K562 (cell line): ENCODE results near the gene OSBP2. TPM values are rescaled to one million over a fixed set of nuclear protein-coding genes. Genes with fewer than 3 reads are reported as not detected.

Experiments used
- ATAC-seq: fragments of 200-7000 bp; cut with Tn5 transposase; 3 replicates; pipeline ENCODE4 v1.9.1; 2020; ENCODE audit warnings: moderate library complexity
- BruUV-seq: library from RNA; stranded (reverse); fragments of 400-500 nt; replicated peaks from 2 replicates; lab custom pipeline; 2021; lab: Mats Ljungman, UMichigan
- CTCF ChIA-PET: fragments of 300-600 bp; formaldehyde crosslinking; extraction: SDS; loops from one replicate; lab custom pipeline; 2021; ENCODE audit warnings: low intra/inter-chr PET ratio; lab: Yijun Ruan, JAX
- POLR2A ChIA-PET: fragments of 300-600, 350-650 bp; sonication (Branson Sonifier 250); formaldehyde crosslinking; extraction: SDS; loops from one replicate; lab custom pipeline; 2021; ENCODE audit warnings: antibody characterized with exemption, inconsistent platforms; lab: Yijun Ruan, JAX
- DNase-seq, 4 experiments: peaks; one replicate each; pipeline versions ENCODE4 v3.0.0 to v3.0.0-alpha.2; 2011 to 2018; ENCODE audit warnings: low spot score in 3 of 4, mixed read lengths in 3 of 4; ENCODE audit errors: extremely low read depth in 1 of 4
- FAIRE-seq: peaks from 2 replicates; lab custom pipeline; 2011; peaks lifted over from hg19 to GRCh38; lab: Jason Lieb, UNC
- H2AFZ ChIP-seq: 2 replicates; pipeline ENCODE4 v1.6.0; 2011; ENCODE audit warnings: low read depth, low read length, control low read depth, inconsistent platforms
- H3K27ac ChIP-seq: fragments of 200-600 bp; 3 replicates; pipeline ENCODE4 v1.8.0; 2011; ENCODE audit warnings: low read depth, mild to moderate bottlenecking, control low read depth, inconsistent platforms, low read length, moderate library complexity, mixed read lengths; ENCODE audit errors: extremely low read depth
- H3K27me3 ChIP-seq, 2 experiments: fragments of 300-600 bp in 1 of 2; 2 replicates in 1 of 2; 3 replicates in 1 of 2; pipeline versions ENCODE4 v1.6.0 to v1.8.0; 2011; ENCODE audit warnings: inconsistent platforms in 2 of 2, low read length in 2 of 2, mild to moderate bottlenecking in 1 of 2, mixed read lengths in 1 of 2, moderate library complexity in 1 of 2; ENCODE audit not compliant: control insufficient read depth in 2 of 2, insufficient read depth in 2 of 2
- H3K36me3 ChIP-seq: fragments of 300-600 bp; 3 replicates; pipeline ENCODE4 v1.8.0; 2011; ENCODE audit warnings: mild to moderate bottlenecking, low read length, inconsistent platforms; ENCODE audit not compliant: control insufficient read depth, insufficient read depth
- H3K4me1 ChIP-seq, 2 experiments: fragments of 200-600 bp in 1 of 2; replicated peaks in 1 of 2; 2 replicates in 1 of 2; 3 replicates in 1 of 2; pipeline versions ENCODE4 v1.5.1 to v1.8.0; 2011; ENCODE audit warnings: inconsistent platforms in 2 of 2, low read length in 2 of 2, mild to moderate bottlenecking in 1 of 2, mixed read lengths in 1 of 2, moderate library complexity in 1 of 2; ENCODE audit not compliant: control insufficient read depth in 2 of 2, insufficient read depth in 2 of 2
- H3K4me2 ChIP-seq: 2 replicates; pipeline ENCODE4 v1.6.1; 2011; ENCODE audit warnings: low read length, control low read depth, inconsistent platforms, mixed read lengths; ENCODE audit not compliant: insufficient read depth
- H3K4me3 ChIP-seq: fragments of 200-600 bp; sonication (generic), shearing (Covaris generic); 2 replicates; pipeline ENCODE4 v1.5.1; 2016; ENCODE audit warnings: control low read depth, inconsistent platforms
- H3K79me2 ChIP-seq: fragments of 200-600 bp; 3 replicates; pipeline ENCODE4 v1.8.0; 2011; ENCODE audit warnings: low read length, inconsistent platforms; ENCODE audit not compliant: control insufficient read depth, insufficient read depth
- H3K9ac ChIP-seq, 2 experiments: 2 replicates each; pipeline versions ENCODE4 v1.6.0 to v1.6.1; 2011; ENCODE audit warnings: low read depth in 2 of 2, low read length in 2 of 2, control low read depth in 1 of 2, inconsistent platforms in 1 of 2, mild to moderate bottlenecking in 1 of 2, mixed read lengths in 1 of 2; ENCODE audit not compliant: insufficient read depth in 1 of 2
- H3K9me1 ChIP-seq: one replicate; pipeline ENCODE4 v1.6.0; 2011; ENCODE audit warnings: inconsistent platforms, mild to moderate bottlenecking, low read length, moderate library complexity; ENCODE audit not compliant: control insufficient read depth, insufficient read depth
- H3K9me3 ChIP-seq: replicated peaks from 2 replicates; pipeline ENCODE4 v1.5.1; 2011; ENCODE audit warnings: low read depth, low read length, inconsistent platforms; ENCODE audit not compliant: control insufficient read depth, insufficient read depth
- H4K20me1 ChIP-seq: replicated peaks from 2 replicates; pipeline ENCODE4 v1.6.1; 2011; ENCODE audit warnings: low read length, inconsistent platforms, mixed read lengths; ENCODE audit not compliant: control insufficient read depth, insufficient read depth
- ARHGAP35 ChIP-seq: fragments of 450-650 bp; IDR thresholded peaks from 2 replicates; pipeline ENCODE4 v1.6.1; 2018; ENCODE audit not compliant: partially characterized antibody
- ZNF384 ChIP-seq: IDR thresholded peaks from 2 replicates; pipeline ENCODE4 v1.6.1; 2012; ENCODE audit warnings: low read depth, low read length, improper control_type of control experiment
- WGBS: fragments of 100-300 bp; shearing (Covaris generic); methylation state at CpG from one replicate; pipeline ENCODE4 v1.1.6; 2016; ENCODE audit warnings: low coverage, mixed read lengths; ENCODE audit not compliant: insufficient coverage; ENCODE audit errors: missing lambda C conversion rate; 5-methylcytosine and 5-hydroxymethylcytosine counted together
- in situ Hi-C: fragments of 300-500 bp; cut with MboI; formaldehyde crosslinking; loops from 4 replicates; pipeline ENCODE4 v1.15.0; 2018; ENCODE audit warnings: inconsistent platforms, mixed read lengths
- intact Hi-C: fragments of 100-400 bp; cut with micrococcal nuclease; formaldehyde crosslinking; loops from 2 replicates; pipeline ENCODE4 v1.14.2; 2022
- polyA plus RNA-seq, 8 experiments: library from polyadenylated mRNA; depleted of rRNA in 4 of 8; stranded (reverse) in 5 of 8; unstranded in 3 of 8; fragments of >200 nt; fragmentation: Nextera tagmentation in 2 of 8; fragmentation: Illumina TruSeq in 1 of 8; extraction: Ambion mirVana in 2 of 8; extraction: Trizol in 1 of 8; gene quantifications; 2 replicates each; pipeline versions ENCODE4 v1.2.1 to v1.2.3, GENCODE V29; 2011 to 2014; ENCODE audit warnings: inconsistent platforms in 1 of 8, missing spikeins in 1 of 8
- total RNA-seq, 7 experiments: library from RNA; depleted of rRNA in 6 of 7; stranded (reverse); fragments of >200 nt in 6 of 7; fragmentation: Illumina TruSeq in 2 of 7; extraction: Trizol in 2 of 7; gene quantifications; 2 replicates each; pipeline versions ENCODE4 v1.2.1 to v1.2.3, GENCODE V29; 2011 to 2021; ENCODE audit warnings: low replicate concordance in 1 of 7
- TF ChIP-seq, protein P1 (sequence below), 2 experiments: fragments of 450-650 bp; IDR thresholded peaks; 2 replicates each; pipeline ENCODE4 v1.6.1; 2016
- TF ChIP-seq, protein P2 (sequence below): fragments of 150-350 bp; conservative IDR thresholded peaks from 2 replicates; pipeline ENCODE4 v1.6.1; 2014; ENCODE audit warnings: low read length
- TF ChIP-seq, protein P3 (sequence below): fragments of 450-650 bp; IDR thresholded peaks from 2 replicates; pipeline ENCODE4 v1.6.1; 2016; ENCODE audit warnings: mild to moderate bottlenecking, moderate library complexity

Gene OSBP2
- total and polyA plus RNA-seq, 9 of the 15 experiments (the other 6 are each of a cell fraction or from before 2014, with no cell fraction given): 0.52 to 29.5 (median 21.6) TPM

DNA sequence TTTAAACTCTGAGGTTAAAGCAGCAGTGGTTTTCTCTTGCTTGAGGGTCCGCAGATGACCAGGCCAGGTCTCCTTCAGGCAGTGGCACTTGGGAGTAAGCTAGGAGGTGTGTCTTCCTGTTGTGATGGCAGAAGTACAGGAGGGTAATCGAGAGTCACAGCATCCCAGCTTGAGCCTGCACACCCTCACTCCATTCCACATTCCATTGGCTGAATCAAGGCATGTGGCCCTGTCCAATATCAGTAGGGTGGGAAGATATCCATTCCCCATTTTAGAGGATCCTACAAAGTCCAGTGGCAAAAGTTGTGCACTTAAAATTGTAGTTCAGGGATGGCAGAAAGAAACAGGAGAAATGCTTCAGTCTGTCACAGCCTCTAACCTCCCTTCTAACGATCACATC, 23.3 kb downstream of the OSBP2 start (continued):
- TF ChIP-seq, protein P1, sequence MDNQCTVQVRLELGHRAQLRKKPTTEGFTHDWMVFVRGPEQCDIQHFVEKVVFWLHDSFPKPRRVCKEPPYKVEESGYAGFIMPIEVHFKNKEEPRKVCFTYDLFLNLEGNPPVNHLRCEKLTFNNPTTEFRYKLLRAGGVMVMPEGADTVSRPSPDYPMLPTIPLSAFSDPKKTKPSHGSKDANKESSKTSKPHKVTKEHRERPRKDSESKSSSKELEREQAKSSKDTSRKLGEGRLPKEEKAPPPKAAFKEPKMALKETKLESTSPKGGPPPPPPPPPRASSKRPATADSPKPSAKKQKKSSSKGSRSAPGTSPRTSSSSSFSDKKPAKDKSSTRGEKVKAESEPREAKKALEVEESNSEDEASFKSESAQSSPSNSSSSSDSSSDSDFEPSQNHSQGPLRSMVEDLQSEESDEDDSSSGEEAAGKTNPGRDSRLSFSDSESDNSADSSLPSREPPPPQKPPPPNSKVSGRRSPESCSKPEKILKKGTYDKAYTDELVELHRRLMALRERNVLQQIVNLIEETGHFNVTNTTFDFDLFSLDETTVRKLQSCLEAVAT (IDR thresholded peaks at IDR 0.05): no peak
- TF ChIP-seq ARHGAP35: no peak

DNA sequence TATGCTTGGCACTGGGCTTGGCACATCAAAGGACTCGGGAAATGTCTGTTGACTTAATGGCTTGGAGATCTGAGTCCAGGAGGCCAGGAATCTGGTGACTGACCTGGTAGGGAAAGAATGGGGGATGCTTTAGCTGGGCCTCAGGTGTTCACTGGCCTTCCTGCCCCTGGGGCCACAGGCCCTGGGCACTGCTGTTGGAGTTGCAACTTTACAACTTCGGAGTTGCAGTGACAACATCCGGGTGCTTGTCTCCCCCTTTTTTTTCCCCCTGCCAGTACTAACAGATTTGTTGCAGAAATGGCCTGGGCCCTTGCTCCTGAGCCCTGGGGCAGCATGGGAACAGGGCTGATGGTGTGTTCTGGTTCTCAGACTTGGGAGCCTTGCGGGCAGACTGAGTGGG, 23.8 kb downstream of the OSBP2 start:
- no peak overlapping the region for H3K27ac ChIP-seq
- no peak overlapping the region for H3K9ac ChIP-seq
- ATAC-seq (no peak), FAIRE-seq (no peak), DNase-seq (no peak)
- BruUV-seq: no TSS peak
- in situ Hi-C loops: no loop called here
- H3K4me1 ChIP-seq: peaks cover 0 to 11% of the 10 kb centered on the region in 2 experiments; a peak in 4 of 5 replicates
- H3K27me3 ChIP-seq: no peaks in the 10 kb centered on the region
- ChIA-PET POLR2A (interaction anchor here (1.6 kb wide), 1 partner anchor 27 kb away, joined by 3 read pairs; no protein-coding TSS in a partner anchor), CTCF (no interaction called here)
- intact Hi-C loops: no loop called here
- H3K9me1 ChIP-seq: no peaks in the 10 kb centered on the region
- no peak overlapping the region for H2AFZ ChIP-seq
- H3K4me3 ChIP-seq: no peak overlapping the region
- H3K4me2 ChIP-seq: no peak overlapping the region
- no peaks in the 10 kb centered on the region for H3K36me3 ChIP-seq
- H4K20me1 ChIP-seq: no peaks in the 10 kb centered on the region
- H3K79me2 ChIP-seq: no peaks in the 10 kb centered on the region
- H3K9me3 ChIP-seq: no peaks in the 10 kb centered on the region
- WGBS: 23% methylated on average over 4 of the region's 4 CpGs
- no peak for TF ChIP-seq ZNF384
- TF ChIP-seq, protein P2, sequence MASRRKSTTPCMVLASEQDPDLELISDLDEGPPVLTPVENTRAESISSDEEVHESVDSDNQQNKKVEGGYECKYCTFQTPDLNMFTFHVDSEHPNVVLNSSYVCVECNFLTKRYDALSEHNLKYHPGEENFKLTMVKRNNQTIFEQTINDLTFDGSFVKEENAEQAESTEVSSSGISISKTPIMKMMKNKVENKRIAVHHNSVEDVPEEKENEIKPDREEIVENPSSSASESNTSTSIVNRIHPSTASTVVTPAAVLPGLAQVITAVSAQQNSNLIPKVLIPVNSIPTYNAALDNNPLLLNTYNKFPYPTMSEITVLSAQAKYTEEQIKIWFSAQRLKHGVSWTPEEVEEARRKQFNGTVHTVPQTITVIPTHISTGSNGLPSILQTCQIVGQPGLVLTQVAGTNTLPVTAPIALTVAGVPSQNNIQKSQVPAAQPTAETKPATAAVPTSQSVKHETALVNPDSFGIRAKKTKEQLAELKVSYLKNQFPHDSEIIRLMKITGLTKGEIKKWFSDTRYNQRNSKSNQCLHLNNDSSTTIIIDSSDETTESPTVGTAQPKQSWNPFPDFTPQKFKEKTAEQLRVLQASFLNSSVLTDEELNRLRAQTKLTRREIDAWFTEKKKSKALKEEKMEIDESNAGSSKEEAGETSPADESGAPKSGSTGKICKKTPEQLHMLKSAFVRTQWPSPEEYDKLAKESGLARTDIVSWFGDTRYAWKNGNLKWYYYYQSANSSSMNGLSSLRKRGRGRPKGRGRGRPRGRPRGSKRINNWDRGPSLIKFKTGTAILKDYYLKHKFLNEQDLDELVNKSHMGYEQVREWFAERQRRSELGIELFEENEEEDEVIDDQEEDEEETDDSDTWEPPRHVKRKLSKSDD: no peak
- TF ChIP-seq, protein P3, sequence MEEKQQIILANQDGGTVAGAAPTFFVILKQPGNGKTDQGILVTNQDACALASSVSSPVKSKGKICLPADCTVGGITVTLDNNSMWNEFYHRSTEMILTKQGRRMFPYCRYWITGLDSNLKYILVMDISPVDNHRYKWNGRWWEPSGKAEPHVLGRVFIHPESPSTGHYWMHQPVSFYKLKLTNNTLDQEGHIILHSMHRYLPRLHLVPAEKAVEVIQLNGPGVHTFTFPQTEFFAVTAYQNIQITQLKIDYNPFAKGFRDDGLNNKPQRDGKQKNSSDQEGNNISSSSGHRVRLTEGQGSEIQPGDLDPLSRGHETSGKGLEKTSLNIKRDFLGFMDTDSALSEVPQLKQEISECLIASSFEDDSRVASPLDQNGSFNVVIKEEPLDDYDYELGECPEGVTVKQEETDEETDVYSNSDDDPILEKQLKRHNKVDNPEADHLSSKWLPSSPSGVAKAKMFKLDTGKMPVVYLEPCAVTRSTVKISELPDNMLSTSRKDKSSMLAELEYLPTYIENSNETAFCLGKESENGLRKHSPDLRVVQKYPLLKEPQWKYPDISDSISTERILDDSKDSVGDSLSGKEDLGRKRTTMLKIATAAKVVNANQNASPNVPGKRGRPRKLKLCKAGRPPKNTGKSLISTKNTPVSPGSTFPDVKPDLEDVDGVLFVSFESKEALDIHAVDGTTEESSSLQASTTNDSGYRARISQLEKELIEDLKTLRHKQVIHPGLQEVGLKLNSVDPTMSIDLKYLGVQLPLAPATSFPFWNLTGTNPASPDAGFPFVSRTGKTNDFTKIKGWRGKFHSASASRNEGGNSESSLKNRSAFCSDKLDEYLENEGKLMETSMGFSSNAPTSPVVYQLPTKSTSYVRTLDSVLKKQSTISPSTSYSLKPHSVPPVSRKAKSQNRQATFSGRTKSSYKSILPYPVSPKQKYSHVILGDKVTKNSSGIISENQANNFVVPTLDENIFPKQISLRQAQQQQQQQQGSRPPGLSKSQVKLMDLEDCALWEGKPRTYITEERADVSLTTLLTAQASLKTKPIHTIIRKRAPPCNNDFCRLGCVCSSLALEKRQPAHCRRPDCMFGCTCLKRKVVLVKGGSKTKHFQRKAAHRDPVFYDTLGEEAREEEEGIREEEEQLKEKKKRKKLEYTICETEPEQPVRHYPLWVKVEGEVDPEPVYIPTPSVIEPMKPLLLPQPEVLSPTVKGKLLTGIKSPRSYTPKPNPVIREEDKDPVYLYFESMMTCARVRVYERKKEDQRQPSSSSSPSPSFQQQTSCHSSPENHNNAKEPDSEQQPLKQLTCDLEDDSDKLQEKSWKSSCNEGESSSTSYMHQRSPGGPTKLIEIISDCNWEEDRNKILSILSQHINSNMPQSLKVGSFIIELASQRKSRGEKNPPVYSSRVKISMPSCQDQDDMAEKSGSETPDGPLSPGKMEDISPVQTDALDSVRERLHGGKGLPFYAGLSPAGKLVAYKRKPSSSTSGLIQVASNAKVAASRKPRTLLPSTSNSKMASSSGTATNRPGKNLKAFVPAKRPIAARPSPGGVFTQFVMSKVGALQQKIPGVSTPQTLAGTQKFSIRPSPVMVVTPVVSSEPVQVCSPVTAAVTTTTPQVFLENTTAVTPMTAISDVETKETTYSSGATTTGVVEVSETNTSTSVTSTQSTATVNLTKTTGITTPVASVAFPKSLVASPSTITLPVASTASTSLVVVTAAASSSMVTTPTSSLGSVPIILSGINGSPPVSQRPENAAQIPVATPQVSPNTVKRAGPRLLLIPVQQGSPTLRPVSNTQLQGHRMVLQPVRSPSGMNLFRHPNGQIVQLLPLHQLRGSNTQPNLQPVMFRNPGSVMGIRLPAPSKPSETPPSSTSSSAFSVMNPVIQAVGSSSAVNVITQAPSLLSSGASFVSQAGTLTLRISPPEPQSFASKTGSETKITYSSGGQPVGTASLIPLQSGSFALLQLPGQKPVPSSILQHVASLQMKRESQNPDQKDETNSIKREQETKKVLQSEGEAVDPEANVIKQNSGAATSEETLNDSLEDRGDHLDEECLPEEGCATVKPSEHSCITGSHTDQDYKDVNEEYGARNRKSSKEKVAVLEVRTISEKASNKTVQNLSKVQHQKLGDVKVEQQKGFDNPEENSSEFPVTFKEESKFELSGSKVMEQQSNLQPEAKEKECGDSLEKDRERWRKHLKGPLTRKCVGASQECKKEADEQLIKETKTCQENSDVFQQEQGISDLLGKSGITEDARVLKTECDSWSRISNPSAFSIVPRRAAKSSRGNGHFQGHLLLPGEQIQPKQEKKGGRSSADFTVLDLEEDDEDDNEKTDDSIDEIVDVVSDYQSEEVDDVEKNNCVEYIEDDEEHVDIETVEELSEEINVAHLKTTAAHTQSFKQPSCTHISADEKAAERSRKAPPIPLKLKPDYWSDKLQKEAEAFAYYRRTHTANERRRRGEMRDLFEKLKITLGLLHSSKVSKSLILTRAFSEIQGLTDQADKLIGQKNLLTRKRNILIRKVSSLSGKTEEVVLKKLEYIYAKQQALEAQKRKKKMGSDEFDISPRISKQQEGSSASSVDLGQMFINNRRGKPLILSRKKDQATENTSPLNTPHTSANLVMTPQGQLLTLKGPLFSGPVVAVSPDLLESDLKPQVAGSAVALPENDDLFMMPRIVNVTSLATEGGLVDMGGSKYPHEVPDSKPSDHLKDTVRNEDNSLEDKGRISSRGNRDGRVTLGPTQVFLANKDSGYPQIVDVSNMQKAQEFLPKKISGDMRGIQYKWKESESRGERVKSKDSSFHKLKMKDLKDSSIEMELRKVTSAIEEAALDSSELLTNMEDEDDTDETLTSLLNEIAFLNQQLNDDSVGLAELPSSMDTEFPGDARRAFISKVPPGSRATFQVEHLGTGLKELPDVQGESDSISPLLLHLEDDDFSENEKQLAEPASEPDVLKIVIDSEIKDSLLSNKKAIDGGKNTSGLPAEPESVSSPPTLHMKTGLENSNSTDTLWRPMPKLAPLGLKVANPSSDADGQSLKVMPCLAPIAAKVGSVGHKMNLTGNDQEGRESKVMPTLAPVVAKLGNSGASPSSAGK: no peak
